Panc1 (cell line): ENCODE measurements around the gene PIP4K2C.

Source experiments
- CTCF ChIP-seq: fragments of 450-650 bp; IDR thresholded peaks from 2 replicates; pipeline ENCODE4 v1.5.1; 2017; ENCODE audit warnings: mild to moderate bottlenecking
- POLR2AphosphoS5 ChIP-seq: IDR thresholded peaks from 2 replicates; pipeline ENCODE4 v1.6.1; 2012; ENCODE audit warnings: mild to moderate bottlenecking, low read depth, low read length, moderate library complexity

- TF ChIP-seq POLR2AphosphoS5 (no peak), CTCF (no peak)
These were observed 50.9 kb downstream of the PIP4K2C start for GRCh38 chr12:57641699-57642442.
